Measurements from ENCODE around the gene RETREG3. TPM values are rescaled to one million over a fixed set of nuclear protein-coding genes. Genes with fewer than 3 reads are reported as not detected.

RETREG3 gene
- total RNA-seq, 1 experiment from 2014 or later, result 46.0 TPM

- no peak overlapping the region for H3K27ac Mint-ChIP-seq (ENCODE audit: low read depth, unreplicated experiment)
- no peak for DNase-seq (ENCODE audit: unreplicated experiment)
- H3K27me3 Mint-ChIP-seq (ENCODE audit: insufficient read depth, unreplicated experiment), result no peaks in the 10 kb centered on the region
- H3K36me3 Mint-ChIP-seq (ENCODE audit: insufficient read depth, unreplicated experiment), result peaks cover 37% of the 10 kb centered on the region
- TF ChIP-seq CTCF (IDR thresholded peaks at IDR 0.05; ENCODE audit: unreplicated experiment), result no peak
- no TSS peak for BruUV-seq (replicated peaks)
- H3K9me3 Mint-ChIP-seq (ENCODE audit: unreplicated experiment), result no peaks in the 10 kb centered on the region
- intact Hi-C loops (cut with micrococcal nuclease), result no loop called here
- H3K4me3 Mint-ChIP-seq (ENCODE audit: unreplicated experiment), result peak overlapping the region; percentile 81
- CTCF ChIA-PET, result interaction anchor here (0.6 to 1.0 kb wide), 3 partner anchors 13 to 471 kb away, joined by 3 to 5 read pairs (median 4); no protein-coding TSS in a partner anchor
- H3K4me1 Mint-ChIP-seq (ENCODE audit: insufficient read depth, unreplicated experiment), result peaks cover 24% of the 10 kb centered on the region
- POLR2A ChIA-PET, result interaction anchor here (0.6 to 0.7 kb wide), 2 partner anchors 9 to 13 kb away, joined by 3 to 4 read pairs; no protein-coding TSS in a partner anchor
Measured at GRCh38 chr17:42538482-42538881, 70.7 kb downstream of the RETREG3 start.

GRCh38 chr17:42537826-42538451 lies 71.2 kb downstream of the RETREG3 start:
- no TSS peak for BruUV-seq (replicated peaks)
- intact Hi-C loops (cut with micrococcal nuclease), result no loop called here
- Mint-ChIP-seq H3K4me1 (ENCODE audit: insufficient read depth, unreplicated experiment) (peaks cover 24% of the 10 kb centered on the region), H3K27me3 (ENCODE audit: insufficient read depth, unreplicated experiment) (no peaks in the 10 kb centered on the region), H3K4me3 (ENCODE audit: unreplicated experiment) (peak overlapping the region; percentile 81), H3K9me3 (ENCODE audit: unreplicated experiment) (no peaks in the 10 kb centered on the region), H3K27ac (ENCODE audit: low read depth, unreplicated experiment) (no peak overlapping the region), H3K36me3 (ENCODE audit: insufficient read depth, unreplicated experiment) (peaks cover 35% of the 10 kb centered on the region)
- DNase-seq (ENCODE audit: unreplicated experiment), result no peak
- POLR2A ChIA-PET, result no interaction called here
- CTCF ChIA-PET, result interaction anchor here (0.6 kb wide), 1 partner anchor 471 kb away, joined by 3 read pairs; no protein-coding TSS in a partner anchor
- no peak for TF ChIP-seq CTCF (IDR thresholded peaks at IDR 0.05; ENCODE audit: unreplicated experiment)

GRCh38 chr17:42537156-42537805 lies 71.9 kb downstream of the RETREG3 start:
- no peak for DNase-seq (ENCODE audit: unreplicated experiment)

More at GRCh38 chr17:42537156-42537805, 71.9 kb downstream of the RETREG3 start:
- intact Hi-C loops (cut with micrococcal nuclease), result no loop called here
- Mint-ChIP-seq H3K27ac (ENCODE audit: low read depth, unreplicated experiment) (no peak overlapping the region), H3K36me3 (ENCODE audit: insufficient read depth, unreplicated experiment) (peaks cover 29% of the 10 kb centered on the region), H3K4me1 (ENCODE audit: insufficient read depth, unreplicated experiment) (peaks cover 24% of the 10 kb centered on the region), H3K27me3 (ENCODE audit: insufficient read depth, unreplicated experiment) (no peaks in the 10 kb centered on the region), H3K4me3 (ENCODE audit: unreplicated experiment) (peak overlapping the region; percentile 81), H3K9me3 (ENCODE audit: unreplicated experiment) (no peaks in the 10 kb centered on the region)
- TF ChIP-seq CTCF (IDR thresholded peaks at IDR 0.05; ENCODE audit: unreplicated experiment), result no peak
- CTCF ChIA-PET, result interaction anchor here (0.7 kb wide), 1 partner anchor 17 kb away, joined by 4 read pairs; no protein-coding TSS in a partner anchor
- BruUV-seq (replicated peaks), result no TSS peak
- POLR2A ChIA-PET, result interaction anchor here (0.9 to 2.4 kb wide), 11 partner anchors 17 to 215 kb away, joined by 3 to 38 read pairs (median 5); partner anchors contain the start of genes COASY, HSD17B1, MLX and PLEKHH3

Data from MCF 10A (cell line).